GM19240 (cell line): ENCODE data around the gene SOST.

Source experiments
- DNase-seq: peaks from one replicate; pipeline ENCODE4 v3.0.0; 2011; ENCODE audit warnings: low spot score; ENCODE audit not compliant: insufficient read length

SOST gene

DNA sequence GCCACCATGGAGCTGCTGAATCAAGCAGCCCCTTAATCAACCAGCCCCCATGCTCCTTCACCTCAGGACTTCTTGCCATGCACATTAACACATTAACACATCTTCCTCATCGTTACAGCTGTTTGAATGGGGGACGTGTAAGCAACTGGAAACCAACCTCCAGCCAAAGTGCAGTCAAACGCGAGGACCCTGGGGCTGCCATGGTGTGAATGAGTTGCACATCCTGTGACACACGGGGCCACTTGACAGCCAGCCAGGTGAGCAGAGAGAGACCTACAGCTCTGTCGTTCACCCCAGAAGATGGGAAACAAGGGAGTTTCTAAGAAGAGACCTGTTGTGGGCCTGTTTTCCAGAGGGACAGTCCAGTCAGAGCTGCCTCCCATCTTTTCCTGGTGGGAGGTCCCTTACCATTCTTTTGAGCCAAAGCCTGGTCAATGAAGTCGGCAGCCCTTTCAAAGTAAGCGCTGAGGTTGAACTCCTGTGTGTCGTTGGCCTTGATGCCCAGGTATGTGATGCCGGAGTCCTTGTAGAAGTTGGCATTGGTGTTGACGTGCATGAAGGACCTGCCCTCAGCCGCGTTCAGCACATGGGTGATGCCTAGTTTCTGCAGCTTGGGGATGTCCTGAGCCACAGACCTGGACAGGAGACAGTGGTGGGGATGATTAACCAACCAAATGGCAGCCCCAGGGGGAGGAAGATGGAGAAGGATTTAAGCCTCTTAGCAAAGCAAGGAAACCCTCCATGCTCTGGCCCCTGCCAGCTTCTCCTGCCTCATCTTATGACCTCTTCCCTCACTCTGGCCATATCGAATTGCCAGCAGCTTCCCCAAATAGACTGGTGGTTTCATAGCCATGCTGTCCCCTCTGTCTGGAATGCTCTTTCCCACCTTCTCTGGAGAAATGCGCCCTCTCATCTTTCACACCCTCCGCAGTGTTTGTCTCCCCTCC, 16.0 kb upstream of the SOST start:
- DNase-seq: no peak

DNA sequence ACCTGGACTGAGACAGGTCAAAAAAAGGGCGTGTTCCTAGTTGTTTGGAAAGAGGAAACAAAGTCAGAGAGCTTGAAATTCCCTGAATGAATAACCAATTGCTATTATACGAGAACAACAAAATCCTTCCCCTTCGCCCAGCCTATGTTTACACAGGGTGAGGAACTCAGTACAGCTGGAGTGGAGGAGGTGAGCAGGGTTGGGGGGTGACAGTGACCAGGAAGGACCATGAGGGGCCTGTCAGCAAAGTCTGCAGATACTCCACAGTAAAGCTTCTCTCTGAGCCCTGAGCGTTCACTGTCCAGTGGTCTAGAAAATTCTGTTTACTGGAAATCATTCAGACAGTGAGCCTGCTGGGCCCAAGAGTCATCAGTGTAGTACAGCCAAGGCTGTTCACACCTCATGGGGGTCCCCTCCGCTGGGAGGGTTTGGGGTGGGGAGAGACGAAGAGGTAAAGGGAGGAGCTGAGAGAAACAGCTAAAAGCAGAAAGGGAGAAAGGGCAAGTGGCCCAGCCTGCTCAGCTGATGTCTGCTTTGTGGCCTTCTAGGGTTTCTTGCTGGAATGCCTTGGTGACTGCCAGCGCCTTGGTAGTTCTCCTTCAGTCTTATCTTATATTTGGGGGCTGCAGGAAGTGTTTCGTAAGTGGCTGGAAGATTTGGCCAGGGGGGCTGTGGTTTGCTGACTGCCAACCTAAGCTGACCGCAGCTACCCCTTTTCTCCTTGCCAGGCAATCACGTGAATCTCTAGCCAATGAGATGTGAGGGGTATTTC, 14.5 kb upstream of the SOST start:
- no peak for DNase-seq

GRCh38 chr17:43771463-43771862, 12.9 kb upstream of the SOST start:
- DNase-seq: no peak

- no peak for DNase-seq
Measured at GRCh38 chr17:43770957-43771356, 12.4 kb upstream of the SOST start.

GRCh38 chr17:43769859-43770258, 11.3 kb upstream of the SOST start:
- DNase-seq: no peak

- DNase-seq: no peak
Measured at GRCh38 chr17:43769426-43769825, 10.8 kb upstream of the SOST start.

- no peak for DNase-seq
Measured at GRCh38 chr17:43768943-43769342, 10.4 kb upstream of the SOST start.

DNA sequence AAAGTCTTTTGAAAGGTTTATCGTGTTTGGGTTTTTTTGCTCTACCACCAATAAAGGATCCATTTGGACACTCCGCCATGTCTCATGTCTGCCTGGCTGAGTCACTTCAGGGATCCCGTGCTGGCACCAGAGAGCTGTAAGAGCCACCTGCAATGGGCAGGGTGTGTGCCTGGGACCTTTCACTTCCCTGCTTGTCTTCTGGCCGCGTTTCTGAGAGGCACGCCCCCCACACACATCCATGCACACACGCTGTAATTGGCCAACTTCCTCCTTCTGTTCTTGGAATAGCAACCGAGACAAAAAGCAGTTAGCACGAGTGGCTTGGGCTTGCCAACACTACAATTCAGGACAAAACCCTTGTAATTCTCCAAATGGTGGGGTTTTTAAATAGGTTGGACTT, 9.8 kb upstream of the SOST start:
- DNase-seq: no peak

DNA sequence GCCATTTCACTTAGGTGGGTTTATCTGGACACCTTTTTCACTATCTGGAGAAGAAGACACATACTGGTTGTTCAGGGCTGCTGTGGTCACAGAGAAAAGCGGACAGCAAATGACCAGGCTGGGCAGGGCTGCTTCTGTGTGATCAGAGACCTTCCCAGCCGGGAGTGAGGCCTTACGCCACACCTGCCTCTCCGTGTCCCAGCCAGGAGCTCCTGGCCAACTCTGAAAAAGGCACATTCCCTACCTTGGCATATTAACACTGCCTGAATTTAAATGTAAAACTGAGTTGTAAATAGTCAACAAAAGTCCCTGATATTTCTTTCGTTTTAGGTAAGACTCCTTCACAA, 9.1 kb upstream of the SOST start:
- DNase-seq: no peak

GRCh38 chr17:43767053-43767712, 8.6 kb upstream of the SOST start:
- no peak for DNase-seq

- peak; percentile 27 for DNase-seq
Measured at GRCh38 chr17:43766413-43767052, 7.9 kb upstream of the SOST start.

DNA sequence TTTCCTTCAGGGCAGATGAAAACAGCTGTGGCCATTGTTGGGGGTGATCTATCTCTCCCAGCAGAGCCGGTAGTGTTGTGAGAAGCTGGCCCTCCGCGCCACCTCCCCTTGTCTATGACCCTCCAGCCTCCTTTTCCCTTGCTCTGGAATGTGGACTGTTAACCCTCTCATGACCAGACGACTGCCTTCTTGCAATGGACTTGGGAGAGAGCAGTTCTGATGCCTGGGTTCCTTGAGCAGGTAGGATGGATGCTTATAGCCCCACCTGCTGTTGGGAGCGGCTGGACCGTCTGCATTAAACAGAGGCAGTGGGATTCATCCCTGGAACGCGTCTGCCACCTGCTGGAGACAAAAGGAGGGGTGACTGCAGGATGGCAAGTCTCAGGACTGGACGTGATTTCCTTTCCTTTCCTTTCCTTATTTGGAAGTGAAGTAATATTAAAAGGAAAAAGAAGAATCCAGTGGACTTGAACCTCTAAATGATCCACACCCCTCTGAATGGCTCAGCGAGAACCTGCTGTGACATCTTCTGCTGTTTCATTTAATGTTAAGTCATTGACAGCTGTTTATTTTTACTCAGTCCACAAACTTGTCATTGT, 1.8 kb upstream of the SOST start:
- peak; percentile 97 for DNase-seq

GRCh38 chr17:43759836-43760235, 1.2 kb upstream of the SOST start:
- DNase-seq: no peak

DNA sequence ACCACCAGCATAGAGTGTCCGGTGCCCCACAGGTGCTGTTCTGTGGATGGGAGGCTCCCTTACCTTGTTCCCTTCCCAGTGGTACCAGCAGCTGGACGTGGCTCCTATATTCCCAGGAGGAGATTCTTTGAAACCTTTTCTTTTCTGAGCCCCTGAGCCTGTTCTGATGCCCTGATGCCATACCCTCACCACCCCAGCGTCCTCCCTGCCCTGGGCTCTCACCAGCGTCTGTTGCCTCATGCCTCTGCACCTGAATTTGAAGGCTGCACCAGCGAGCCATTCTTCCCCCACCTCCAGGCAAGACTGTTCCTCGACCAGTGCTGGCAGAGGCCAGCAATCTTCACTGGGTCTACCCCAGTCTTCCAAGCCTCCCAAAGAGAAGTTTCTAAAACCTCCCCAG, 505 bp downstream of the SOST start:
- no peak for DNase-seq

DNA sequence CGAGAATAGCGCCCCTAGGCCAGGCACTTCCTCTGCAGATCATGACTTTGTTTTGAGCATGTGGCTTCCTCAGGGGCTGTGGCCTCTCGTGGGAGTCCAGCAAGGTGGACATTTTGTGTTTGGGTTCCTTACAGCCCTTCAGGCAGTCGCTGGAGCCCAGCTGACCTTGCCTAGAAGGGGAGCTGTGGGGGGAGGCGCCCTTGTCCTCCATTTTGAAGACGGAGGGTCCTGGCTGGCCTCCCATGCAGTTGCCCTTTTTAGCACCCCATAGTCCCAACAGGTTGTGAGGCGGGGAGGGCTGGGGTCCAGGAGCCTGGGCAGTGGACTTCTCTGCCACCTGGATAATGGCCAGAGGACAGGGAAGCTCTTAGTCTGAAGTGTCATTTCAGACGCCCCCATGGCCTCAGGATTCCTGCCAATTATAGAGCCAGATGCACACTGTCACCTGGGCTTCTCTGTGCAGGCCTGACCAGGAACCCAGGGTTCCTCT, 1.4 kb downstream of the SOST start:
- DNase-seq: no peak

DNA sequence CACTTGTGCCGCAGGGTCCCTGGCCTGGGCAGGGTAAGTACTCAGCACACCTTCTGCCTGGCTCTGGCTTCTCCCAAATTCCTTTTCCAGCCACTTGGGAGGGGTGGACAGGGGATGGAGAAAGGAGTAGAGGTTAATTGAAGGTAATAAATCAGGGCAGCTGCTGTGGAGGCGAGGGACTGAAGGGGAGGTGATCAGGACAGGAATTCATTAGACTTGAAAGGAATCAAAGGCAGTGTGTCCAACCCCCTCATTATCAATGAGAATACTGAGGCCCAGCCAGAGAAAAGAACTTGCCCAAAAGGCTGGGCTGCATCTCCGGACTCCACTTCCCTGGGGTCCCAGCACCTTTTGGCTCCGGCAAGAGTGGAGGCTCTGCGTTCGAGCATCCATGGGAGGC, 2.4 kb downstream of the SOST start:
- DNase-seq: no peak

DNA sequence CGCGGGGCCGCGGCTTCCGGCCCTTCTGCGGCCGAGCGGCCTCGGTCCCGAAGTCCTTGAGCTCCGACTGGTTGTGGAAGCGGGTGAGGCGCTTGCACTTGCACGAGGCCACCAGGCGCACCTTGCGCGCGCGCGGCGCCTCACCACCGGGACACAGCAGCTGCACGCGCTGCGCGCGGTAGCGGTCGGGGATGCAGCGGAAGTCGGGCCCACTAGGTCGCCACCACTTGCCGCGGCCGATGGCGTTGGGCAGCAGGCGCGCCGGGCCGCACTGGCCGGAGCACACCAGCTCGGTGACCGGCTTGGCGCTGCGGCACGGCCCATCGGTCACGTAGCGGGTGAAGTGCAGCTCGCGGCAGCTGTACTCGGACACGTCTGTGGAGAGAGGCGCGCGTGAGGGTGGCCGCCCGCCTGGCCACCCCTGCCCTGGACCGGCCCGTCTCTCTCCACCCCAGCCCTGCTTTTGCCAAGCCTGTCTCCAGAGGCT, 3.2 kb downstream of the SOST start:
- DNase-seq: no peak

DNA sequence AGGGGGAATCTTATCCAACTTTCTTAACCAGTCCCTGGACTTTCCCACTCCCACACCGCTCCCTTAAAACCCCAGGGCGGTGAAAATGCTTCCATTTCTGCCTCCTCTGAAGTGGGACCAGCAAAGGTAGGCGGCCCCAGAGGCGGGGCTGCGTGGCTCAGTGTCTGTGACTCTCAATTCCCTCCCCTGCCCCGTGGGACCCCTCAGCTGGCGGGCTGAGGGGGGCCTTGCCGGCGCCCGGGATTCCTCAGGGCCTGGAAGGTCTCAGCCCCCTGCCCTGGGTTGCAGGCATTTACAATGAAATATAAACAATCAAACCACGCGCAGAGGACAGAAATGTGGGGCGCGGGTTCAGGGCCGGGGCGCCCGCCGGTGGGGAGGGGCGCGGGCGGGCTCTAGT, 3.6 kb downstream of the SOST start:
- DNase-seq: no peak

DNA sequence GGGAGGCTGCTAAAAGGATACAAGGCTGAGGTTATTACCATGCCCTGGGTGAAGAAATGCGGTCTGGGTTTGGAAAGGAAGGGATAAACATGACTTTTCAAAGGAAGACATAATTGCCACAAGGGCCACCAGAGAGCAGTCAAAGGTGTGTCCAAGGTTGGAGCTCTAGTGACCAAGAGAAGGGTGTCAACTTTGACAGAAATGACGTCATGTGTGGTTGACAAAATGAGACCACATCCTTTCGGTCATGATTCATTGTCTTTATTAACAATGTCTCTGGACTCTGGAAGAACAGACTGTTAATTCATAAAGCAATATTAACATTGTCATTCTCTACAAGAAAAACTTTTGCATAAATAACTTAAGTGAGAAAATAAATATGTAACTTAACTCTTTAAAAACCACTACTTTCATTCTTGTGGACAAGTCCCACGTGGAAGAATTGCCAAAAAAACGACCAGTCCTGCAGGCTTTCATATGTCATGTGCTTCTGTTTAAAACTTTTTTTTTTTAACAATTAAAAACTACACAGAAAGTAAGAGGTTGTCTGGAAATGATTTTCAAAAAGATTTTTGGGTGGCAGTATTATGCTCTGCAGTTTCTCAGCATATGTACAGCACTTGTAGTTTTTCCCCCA, 5.0 kb downstream of the SOST start:
- DNase-seq: no peak

DNA sequence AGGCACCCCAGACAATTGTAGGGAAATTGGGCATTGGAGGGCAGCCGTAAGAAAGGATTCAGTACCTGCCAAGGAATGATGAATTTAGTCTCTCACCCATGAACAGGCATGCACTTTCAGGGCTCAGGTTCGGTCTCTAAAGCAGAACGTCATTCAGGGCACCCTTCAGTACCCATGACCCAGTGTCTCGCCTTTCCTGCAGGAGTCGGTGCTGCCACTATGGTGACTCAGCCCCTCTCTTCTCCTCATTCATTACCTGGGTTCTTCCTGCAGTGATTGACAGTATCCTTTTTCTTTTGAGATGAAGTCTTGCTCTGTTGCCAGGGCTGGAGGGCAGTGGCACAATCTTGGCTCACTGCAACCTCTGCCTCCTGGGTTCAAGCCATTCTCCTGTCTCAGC, 8.4 kb downstream of the SOST start:
- DNase-seq: no peak
